Measurements from ENCODE around the gene CSTB.
"Not testable (repeated sequence)": the region's sequence is repeated elsewhere in the genome, so short reads cannot be mapped to it uniquely, and the experiment has no call there.

Gene CSTB, protein sequence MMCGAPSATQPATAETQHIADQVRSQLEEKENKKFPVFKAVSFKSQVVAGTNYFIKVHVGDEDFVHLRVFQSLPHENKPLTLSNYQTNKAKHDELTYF

DNA sequence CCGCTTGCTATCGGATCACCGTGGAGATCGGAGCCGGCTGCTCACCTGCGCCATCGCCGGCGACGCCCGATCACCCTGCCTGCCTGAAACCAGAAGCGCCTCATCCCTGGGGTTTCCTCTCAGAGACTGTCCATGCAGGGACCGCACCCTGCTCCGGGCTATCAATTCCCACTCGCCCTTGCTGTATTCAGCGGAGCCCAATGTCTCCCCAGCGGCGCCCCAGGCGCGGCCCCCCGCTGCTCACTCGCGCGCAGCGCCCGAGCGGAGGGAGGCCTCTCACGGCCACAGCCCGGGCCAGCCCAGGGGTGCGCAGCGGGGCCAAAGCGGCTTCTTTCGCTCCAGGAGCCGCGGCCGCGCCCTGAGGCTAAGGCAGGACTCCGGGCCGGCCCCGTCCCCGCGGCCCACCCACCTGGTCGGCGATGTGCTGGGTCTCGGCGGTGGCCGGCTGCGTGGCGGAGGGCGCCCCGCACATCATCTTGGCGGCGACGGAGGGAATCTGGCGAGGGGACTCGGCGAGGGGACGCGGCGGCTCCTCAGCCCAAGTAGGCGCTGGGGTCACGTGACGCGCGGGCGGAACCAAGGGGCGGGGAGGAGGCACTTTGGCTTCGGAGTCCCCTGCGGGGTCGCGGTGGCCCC, at the start of gene CSTB:
Gene CSTB, minus strand, starts transcription at position 514 of the 636 bp plus-strand sequence. Its CDS starts 39 bp downstream, at position 475.
- peak; percentile 91 for DNase-seq

DNA sequence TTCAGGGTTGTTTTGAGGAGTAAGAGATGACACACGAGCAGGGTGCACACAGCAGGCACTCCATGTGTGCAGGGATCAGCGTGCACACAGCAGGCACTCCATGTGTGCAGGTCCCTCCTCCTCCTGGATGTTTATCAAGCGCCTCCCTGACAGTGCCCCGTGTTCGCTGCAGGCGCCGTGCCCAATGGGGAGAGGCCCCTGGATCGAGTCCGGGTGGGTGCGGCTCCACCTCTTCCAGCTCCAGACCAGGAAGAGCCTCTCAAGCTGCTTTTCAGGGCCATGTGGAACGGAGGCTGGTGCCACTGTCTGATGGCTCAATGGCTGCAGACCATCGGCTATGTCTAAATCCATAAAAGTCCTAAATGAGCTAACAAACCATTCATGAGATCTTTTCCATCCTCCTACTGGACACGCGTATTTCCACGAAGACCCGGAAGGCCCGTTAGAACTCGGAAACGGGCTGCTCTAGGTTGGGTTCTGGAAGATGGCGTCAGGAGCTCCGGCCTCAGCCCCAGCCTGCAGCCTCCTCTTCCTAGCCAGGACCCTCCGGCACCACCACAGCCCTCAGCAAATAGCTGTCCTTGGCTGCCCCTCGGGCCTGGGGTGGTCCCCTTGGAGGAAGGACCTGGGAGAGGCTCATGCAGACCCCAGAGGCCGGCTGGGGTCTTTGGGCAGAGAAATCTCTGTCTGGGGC, 49.3 kb upstream of the CSTB start:
- no peak for DNase-seq

DNA sequence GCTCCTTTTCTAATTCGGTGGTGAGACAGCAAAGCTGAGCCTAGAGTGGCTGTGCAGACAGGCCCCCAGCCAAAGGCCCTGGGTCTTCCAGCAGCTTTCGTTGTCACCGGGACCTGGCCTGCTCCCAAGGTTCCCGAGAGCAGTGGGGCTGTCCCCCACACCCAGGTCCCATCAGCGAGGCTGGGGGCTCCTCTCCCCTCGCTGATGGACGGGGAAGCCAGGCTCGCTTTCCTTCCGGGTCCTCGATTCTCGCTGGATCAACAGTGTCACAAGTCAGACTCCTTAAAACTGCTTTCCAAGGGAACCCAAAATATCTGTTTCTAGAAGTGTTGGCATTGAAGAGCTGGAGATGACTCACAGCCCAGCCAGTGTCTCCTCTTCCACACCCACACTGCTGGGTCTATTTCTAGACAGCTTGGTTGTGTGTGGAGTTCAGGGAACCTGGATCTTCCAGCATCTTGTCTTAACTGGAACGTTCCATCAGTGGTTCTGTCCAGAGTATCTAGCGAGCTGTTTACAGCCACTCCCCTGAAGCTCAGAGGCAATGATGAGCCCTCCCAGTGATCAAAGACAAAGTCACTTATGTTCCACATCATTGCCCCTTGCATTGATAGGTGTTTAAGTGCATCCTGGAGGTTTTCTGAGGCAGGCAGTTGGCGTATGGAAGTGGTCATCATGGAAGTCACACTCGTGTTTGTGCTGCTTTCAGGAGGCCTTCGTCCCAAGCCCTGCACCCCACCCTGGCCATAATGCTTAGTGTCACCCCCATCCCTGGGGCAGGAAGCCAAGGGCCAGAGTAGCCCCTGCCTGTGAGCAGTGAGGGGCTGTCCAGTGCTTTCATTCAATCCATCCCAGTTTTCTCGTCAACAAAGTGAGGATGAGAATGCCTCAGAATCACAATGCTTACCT, 48.5 kb upstream of the CSTB start:
- DNase-seq, result no peak

DNA sequence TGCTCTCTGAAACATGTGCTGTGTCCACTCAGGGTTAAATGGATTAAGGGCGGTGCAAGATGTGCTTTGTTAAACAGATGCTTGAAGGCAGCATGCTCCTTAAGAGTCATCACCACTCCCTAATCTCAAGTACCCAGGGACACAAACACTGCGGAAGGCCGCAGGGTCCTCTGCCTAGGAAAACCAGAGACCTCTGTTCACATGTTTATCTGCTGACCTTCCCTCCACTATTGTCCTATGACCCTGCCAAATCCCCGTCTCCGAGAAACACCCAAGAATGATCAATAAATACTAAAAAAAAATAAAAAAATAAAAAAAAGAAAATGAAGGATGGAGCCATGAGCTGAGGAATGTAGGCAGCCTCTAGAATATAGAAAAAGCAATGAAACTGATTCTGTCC, 46.6 kb upstream of the CSTB start:
- DNase-seq, result not testable (repeated sequence)

DNA sequence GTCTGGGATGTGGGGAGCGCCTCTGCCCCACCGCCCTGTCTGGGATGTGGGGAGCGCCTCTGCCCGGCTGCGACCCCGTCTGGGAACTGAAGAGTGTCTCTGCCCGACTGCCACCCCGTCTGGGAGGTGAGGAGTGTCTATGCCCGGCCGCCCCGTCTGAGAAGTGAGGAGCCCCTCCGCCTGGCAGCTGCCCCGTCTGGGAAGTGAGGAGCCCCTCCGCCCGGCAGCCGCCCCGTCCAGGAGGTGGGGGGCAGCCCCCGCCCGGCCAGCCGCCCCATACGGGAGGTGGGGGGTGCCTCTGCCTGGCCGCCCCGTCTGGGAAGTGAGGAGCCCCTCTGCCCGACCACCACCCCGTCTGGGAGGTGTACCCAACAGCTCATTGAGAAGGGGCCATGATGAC, 46.1 kb upstream of the CSTB start:
- not testable (repeated sequence) for DNase-seq

DNA sequence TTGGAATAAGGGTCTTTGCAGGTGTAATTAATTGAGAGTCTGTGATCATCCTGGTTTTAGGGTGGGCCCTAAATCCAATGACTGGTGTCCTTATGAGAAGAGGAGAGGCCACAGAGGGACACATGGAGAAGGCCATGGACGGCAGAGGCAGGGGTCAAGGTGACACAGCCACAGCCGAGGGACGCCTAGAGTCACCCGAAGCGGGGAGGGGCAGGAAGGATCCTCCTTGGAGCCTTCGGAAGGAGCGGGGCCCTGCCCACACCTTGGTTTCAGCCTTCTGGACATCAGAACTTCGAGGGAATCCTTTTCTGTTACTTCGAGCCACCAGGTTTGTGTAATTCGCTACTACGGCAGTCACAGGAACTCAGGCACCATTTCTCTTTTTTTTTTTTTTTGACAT, 44.4 kb upstream of the CSTB start:
- DNase-seq, result no peak

DNA sequence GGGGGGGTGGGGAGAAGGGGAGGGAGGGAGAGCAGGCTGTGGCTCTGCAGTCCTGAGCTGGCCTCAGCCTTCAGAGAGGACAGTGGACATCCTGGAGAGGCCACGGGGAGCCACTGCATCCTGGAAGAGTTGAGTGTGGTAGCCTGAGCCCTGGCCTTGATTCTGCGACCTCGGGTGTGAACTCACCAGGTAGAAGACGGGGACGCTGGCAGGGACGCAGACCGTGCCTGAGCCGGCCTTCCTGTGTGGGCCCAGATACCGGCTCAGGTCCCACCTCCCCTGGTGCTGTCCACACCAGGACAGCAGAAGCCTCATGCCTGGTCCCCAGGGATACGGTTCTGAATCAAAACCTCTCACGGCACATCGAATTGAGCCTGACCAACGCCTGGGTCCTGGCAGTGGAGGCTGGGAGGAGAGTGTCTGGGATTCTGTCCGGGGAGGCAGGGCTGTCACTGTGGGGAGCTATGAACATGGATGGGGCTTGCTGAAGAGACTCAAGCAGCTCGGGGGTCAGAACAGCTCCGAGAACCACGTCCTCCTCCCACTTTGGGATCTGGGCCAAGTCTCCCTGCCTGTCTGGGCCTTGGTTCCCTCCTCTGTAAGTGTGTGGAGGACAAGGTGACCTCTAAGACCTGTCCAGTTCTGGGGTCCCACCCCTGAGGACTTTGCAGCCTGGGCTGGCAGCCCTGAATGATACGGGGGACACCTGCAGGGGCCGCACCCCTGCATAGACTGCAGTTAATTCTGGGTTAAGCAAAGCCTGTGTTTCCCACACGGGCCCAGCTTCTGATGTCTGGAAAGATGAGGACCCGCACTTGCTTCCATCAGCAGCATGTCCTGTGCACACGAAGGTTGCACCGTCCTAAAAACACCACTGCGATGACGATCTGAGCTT, 43.6 kb upstream of the CSTB start:
- DNase-seq, result no peak

DNA sequence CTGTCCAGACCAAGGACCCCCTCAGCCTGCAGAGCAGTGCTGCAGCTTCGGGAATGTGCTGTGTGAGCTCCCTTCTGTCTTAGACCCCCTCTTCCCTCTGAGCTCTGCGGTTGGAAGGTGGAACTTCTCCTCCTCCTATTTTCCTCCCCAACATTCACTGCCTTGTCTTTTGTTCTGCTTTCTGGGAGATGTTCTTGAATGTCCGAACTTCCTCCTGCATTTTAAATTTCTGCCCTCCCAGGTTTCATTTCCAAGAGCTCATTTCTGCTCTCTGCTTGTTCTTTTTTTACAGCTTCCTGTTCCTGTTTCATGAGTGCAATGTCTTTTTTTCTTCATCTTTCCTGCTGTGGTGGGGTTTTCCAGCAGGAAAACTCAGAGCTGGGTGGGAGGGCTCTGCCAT, 42.6 kb upstream of the CSTB start:
- DNase-seq, result no peak

DNA sequence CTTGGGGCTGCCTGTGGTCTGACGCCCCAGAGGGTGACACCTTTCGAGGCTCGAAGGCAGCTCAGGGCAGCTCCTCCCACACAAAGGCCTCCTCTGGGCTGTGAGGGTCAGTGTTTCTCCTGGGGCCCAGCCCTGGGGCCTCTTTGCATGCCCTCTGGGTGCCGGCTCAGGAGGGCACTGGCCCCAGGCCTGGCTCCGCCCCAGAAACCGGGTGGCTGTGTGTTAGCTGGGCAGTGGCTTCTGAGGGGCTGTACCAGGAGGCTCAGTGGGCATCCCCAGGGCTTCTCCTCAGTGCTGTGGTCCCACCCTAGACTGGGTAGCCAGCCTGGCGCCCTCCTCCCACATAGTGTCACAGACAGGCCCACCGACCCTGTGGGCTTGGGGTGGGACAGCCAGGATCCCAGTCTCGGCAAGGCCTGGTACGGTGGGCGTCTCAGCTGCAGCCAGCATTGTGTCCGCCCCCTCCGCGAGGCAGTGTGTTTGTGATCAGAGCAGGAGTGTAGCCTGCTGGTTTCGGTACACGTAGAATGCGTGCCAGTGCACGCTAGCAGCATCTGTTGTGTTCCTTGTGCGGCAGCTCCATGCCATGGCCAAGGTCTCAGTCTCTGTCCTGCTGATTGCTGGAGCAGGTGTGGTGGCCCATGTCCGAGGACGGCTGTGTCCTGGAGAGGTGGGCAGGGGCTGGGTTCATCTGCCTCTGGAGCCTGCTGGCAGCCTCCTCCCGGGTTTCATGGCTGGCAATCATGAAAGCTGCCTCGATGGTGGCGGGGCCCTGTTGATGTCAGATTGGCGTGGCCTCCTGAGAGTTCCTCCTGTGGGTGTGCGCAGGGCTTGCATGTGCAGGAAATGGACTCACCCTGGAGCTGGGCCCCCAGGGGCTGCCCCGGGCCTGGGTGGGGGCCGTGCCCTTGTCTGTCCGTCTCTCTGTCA, 41.3 kb upstream of the CSTB start:
- DNase-seq, result no peak

DNA sequence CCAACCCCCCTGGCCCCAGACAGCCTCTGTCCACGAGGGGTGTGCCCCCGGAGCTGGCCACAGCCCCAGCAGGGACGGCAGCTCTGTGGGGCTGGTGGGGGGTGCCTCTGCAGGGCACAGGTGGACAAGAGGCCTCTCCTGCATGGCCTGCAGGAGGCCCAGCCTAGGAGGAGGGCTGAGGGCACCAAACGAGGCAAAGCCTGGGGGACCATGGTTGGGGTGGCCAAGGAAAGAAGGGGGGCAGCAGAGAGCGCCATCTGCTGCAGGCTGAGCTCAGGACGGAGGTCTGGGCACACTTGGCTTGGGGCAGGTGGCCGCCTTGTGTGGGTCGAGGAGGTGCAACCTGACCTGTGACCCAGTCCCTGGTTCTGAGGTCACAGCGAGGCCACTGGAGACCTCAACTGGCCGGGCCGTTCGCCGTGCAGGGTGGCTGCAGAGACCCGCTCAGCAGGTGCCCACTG, 40.5 kb upstream of the CSTB start:
- no peak for DNase-seq

DNA sequence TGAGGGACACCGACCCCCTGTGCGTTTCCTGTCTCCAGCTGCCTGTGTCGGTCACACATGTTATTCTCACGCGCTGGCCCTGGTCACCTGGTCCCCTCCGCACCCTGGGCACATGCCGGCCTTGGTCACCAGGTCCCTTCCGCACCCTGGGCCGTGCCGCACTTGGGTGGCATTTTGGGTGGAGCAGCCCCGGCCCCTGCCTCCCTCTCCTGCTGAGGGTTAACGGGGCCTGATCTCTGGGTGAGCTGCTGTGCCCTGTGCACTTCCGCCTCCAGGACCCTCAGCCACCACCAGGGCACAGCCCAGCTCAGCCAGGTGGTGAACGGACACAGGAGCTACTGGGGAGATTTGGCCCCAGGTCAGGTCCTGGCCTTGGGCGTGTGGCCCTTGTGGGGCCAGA, 39.9 kb upstream of the CSTB start:
- DNase-seq, result no peak

DNA sequence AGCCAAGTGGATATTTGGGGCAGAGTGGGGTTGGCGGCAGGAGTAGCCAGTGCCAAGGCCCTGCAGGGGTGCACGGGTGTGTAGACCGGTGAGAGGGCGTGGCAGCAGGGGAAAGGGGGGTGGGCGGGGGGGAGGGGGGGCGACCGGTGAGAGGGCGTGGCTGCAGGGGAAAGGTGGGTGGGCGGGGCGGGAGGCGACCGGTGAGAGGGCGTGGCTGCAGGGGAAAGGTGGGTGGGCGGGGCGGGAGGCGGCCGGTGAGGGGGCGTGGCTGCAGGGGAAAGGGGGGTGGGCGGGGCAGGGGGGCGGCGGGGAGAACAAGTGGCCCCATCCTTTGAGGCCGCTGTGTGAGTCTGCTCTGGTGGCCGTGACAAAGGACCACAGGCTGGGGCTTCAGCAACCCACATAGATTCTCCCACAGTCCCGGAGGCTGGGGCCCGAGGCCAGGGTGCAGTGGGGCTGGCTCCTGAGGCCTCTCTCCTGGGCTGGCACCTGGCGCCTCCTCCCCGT, 39.1 kb upstream of the CSTB start:
- no peak for DNase-seq

DNA sequence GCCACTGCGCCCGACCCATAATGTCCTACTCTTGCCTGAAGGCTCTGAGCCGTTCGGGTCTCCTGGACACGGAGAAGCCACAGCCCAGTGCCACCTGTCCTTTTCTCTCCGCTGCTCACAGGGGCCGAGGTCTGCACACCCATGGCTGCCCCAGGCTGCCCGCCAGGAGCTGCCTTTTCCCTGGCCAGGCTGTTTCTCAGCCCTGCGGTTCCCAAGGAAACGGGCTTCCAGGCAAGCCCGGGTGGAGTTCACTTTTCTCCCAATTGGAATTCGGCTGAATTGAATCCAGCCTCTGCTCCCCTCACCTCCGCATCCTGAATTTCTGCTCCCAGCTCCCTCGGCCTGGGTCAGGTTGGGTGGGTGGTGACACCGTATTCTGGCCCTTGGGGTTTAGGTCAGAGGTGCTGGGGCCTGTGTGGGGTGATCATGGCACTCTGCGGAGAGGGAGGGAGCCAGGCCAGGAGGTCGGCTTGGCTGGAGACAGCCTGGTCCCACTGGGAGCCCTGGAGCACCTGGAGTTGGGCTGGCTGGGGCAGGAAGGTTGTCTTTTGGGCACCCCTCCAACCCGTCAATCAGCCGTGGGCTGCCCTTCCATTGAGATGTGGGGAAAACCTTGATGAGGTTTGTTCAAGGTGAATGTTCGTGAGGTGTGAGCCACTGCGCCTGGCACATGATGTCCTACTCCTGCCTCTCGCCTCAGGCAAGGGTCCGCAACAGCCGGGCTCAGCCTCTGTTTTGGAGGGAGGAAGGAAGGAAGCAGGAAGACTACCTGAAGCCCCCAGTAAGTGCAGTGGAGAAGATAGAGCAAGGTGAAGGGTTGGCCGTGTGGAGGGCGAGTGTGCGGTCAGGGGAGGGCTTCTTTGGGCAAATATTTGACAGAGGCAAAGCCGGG, 38.4 kb upstream of the CSTB start:
- no peak for DNase-seq

DNA sequence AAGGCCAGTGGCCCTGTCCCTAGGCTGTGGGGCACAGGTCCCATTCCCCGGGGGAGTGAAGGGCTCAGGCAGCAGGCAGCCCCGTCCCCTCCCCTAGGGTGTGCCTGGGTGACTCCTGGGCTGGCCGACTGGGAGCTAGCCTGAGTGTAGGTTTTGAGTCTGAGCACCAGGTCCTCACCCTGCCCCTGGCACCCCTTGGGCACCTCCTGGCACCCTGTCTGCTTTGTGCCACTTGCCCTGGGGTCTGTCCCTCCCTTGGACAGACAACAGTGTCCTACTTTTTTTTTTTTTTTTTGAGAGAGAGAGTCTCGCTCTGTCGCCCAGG, 37.5 kb upstream of the CSTB start:
- no peak for DNase-seq

DNA sequence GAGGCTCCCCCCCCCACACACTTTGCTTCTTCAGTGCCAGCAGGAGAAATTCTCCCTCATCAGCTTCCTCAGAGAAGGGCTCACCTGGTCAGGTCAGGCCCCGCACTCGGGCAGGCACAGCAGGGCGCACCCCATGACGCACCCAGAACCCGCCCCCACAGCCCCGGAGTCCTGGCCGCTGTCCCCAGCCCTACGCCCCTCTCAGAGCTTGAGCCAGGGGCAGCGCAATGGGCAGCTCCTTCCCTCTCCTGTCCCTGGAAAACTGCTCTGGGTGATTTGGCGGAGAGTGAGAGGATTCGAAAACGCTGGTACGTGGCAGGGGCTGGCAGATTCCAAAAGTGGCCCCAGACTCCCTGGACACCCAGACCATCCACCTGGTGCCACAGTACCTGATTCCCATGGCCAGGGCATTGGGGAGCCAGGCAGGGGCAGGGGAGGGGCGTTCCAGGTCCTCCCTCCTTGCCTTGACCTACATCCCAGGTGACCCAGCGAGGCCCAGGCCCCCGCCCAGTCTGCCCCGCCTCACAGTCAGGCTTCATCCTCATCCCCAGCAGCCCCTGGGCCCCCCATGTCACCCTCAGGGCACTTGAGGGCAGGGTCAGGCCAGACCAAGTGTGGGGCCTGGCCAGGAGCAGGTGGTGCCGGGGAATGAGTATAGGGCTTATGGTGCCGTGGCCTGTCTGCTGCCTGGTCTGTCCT, 37.0 kb upstream of the CSTB start:
- no peak for DNase-seq

DNA sequence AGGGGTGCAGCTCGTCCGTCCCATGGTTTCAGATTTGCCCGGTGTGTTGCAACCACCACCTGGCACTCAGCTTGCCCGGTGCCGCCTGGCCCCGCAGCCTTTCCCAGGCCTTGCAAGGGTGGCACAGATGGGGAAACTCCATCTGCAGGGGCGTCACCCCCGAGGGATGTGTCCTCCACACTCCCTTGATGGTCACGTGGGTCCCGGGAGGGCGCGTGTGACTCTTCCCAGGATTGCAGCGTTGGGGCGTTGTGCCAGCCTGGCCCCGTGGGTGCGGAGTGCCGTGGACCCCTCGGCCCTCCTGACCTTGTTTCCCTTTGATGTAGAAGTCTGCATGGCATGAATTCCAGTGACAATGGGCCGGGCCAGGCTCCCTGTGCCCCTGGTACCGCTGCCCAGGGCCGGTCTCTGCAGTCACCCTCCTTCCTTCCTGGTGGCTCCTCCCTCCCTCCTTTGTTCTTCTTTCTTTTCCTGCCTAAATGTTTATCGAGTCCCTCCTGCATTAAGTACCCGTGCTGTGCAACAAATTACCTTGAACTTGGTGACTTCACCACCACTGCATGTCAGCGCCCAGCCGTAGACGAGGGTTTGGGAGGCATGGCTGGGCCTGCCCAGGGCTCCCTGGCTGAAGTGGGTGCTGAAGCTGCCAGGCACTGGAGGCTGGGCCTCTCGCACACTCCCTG, 36.2 kb upstream of the CSTB start:
- no peak for DNase-seq

DNA sequence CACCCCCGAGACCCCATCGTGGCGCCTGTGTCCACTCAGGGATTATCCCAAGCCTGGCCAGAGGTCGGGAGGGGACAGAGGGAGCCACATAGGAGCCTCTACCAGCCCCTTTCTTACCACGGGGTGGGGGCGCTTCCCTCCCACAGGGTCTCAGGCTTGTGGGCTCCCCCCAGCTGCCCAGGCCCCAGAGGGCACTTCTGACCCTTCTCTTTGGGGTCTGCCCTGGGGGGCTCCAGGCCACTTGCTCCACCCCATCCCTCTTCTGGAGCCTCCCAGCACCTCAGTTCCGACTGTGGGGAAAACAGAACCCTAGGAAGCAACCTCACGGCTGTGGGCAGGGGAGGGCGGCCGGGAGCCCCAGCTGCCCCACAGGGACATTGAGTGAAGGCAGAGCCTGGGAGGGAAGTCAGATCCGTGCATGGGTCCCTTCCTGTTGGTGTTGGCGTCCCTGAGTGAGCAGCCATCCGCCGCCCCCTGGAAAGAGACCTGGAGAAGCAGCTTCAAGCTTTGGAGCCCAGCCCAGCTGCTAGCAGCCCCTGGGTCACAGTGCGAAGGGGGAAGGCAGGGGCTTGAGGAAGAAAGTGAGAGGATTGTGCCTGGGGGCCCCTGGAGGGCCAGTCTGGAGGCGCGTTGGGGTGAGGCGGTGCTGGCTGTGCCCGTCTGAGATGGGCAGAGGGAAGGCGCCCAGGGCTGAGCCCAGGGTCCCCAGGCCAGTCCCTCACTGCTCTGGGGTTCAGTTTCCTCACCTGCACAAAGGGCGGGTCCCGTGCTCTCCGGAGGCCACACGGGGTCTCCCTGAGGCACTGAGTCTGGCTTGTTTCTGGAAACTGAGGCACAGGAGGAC, 35.4 kb upstream of the CSTB start:
- no peak for DNase-seq
